GM21723 (cell line): ENCODE results near the gene DCAF10.
"Not testable (repeated sequence)": the region's sequence is repeated elsewhere in the genome, so short reads cannot be mapped to it uniquely, and the experiment has no call there.

Experiments used
- ATAC-seq: cut with Tn5 transposase; IDR thresholded peaks from one replicate; pipeline ENCODE4 v1.9.1; 2021; ENCODE audit warnings: mild to moderate bottlenecking, moderate library complexity; ENCODE audit not compliant: unreplicated experiment

Gene DCAF10

GRCh38 chr9:37856551-37856950, 56.0 kb downstream of the DCAF10 start:
- no peak for ATAC-seq

- no peak for ATAC-seq
Measured at GRCh38 chr9:37859043-37859442, 58.4 kb downstream of the DCAF10 start.

- no peak for ATAC-seq
Measured at GRCh38 chr9:37862530-37862929, 61.9 kb downstream of the DCAF10 start.

- ATAC-seq = no peak
Measured at GRCh38 chr9:37870081-37870798, 69.6 kb downstream of the DCAF10 start.

- no peak for ATAC-seq
Measured at GRCh38 chr9:37870799-37871176, 70.2 kb downstream of the DCAF10 start.

- ATAC-seq = no peak
Measured at GRCh38 chr9:37873955-37874354, 73.4 kb downstream of the DCAF10 start.

GRCh38 chr9:37876376-37876775, 75.8 kb downstream of the DCAF10 start:
- ATAC-seq = no peak

- ATAC-seq = no peak
Measured at GRCh38 chr9:37880916-37881479, 80.4 kb downstream of the DCAF10 start.

GRCh38 chr9:37887977-37888583, 87.5 kb downstream of the DCAF10 start:
- ATAC-seq = not testable (repeated sequence)

- ATAC-seq = no peak
Measured at GRCh38 chr9:37889536-37889935, 88.9 kb downstream of the DCAF10 start.

GRCh38 chr9:37891042-37891441, 90.4 kb downstream of the DCAF10 start:
- ATAC-seq = not testable (repeated sequence)

GRCh38 chr9:37892063-37892462, 91.5 kb downstream of the DCAF10 start:
- no peak for ATAC-seq

- ATAC-seq = no peak
Measured at GRCh38 chr9:37897665-37898064, 97.1 kb downstream of the DCAF10 start.

- ATAC-seq = no peak
Measured at GRCh38 chr9:37899041-37899440, 98.4 kb downstream of the DCAF10 start.

- no peak for ATAC-seq
Measured at GRCh38 chr9:37902131-37902530, 101.5 kb downstream of the DCAF10 start.

- ATAC-seq = peak; percentile 20
Measured at GRCh38 chr9:37902796-37903646, 102.4 kb downstream of the DCAF10 start.

- ATAC-seq = peak; percentile 81
Measured at GRCh38 chr9:37903647-37904444, 103.2 kb downstream of the DCAF10 start, which contains the start of gene SLC25A51. TSS of gene SLC25A51 (minus strand) at chr9:37904127. CDS start at chr9:37888550, 15,577 bp downstream.

GRCh38 chr9:37904445-37905130, 104.0 kb downstream of the DCAF10 start:
- ATAC-seq = no peak

GRCh38 chr9:37905131-37905505, 104.5 kb downstream of the DCAF10 start:
- no peak for ATAC-seq

- ATAC-seq = no peak
Measured at GRCh38 chr9:37905776-37906175, 105.2 kb downstream of the DCAF10 start.
